ENCODE data around the gene CFAP77. TPM values are rescaled to one million over a fixed set of nuclear protein-coding genes. Genes with fewer than 3 reads are reported as not detected.

The CFAP77 gene
- total and polyA plus RNA-seq, 2 of the 8 experiments (the other 6 are each of a cell fraction or from before 2014, with no cell fraction given): 0.63 to 0.97 TPM

GRCh38 chr9:132443951-132444607, 34.1 kb downstream of the CFAP77 start:
- 82% methylated on average over 10 of the region's 10 CpGs; no CpG with 5 or more reads in 1 of the 2 experiments for WGBS, 2 experiments (ENCODE audit: extremely low coverage in 1 of 2, insufficient coverage in 1 of 2, insufficient read length in 1 of 2, insufficient replicate concordance in 2 of 2, low coverage in 1 of 2, low lambda C conversion rate in 2 of 2, missing lambda C conversion rate in 1 of 2)
- Histone ChIP-seq H3K4me1 (replicated peaks in 1 of 4; ENCODE audit: control insufficient read depth in 3 of 4, insufficient read depth in 4 of 4, low read length in 3 of 4) (peaks cover 4 to 9% (median 5%) of the 10 kb centered on the region in 4 experiments; a peak in 5 of 7 replicates), H3K4me2 (ENCODE audit: insufficient read depth in 1 of 2, low read depth in 2 of 2, low read length in 2 of 2) (no peak overlapping the region), H2BK5ac (ENCODE audit: low read depth, low read length) (no peak overlapping the region), H3K23ac (ENCODE audit: insufficient read length) (no peak overlapping the region), H3K9ac (replicated peaks in 1 of 4; ENCODE audit: extremely low read depth in 1 of 4, low read depth in 3 of 4, low read length in 3 of 4) (no peak overlapping the region), H2BK20ac (ENCODE audit: low read length) (no peak overlapping the region), H4K8ac (ENCODE audit: extremely low read depth, insufficient read depth, low read length) (no peak overlapping the region; the same call in 1 of the 2 replicates), H3K9me3 (ENCODE audit: insufficient read depth in 2 of 2, low read depth in 1 of 2, low read length in 1 of 2) (no peaks in the 10 kb centered on the region), H4K5ac (ENCODE audit: insufficient read length, low read depth, low read length) (no peak overlapping the region), H2BK120ac (replicated peaks; ENCODE audit: low read depth, low read length) (no peak overlapping the region), H2AK5ac (ENCODE audit: low read depth, low read length) (no peak overlapping the region), H3K79me2 (ENCODE audit: control insufficient read depth in 1 of 2, insufficient read depth in 2 of 2, low read length in 2 of 2) (no peaks in the 10 kb centered on the region), H3K4ac (replicated peaks; ENCODE audit: insufficient read length, low read depth, low read length) (no peak overlapping the region), H3K18ac (ENCODE audit: extremely low read depth, low read length) (no peak overlapping the region), H3K14ac (ENCODE audit: insufficient read length) (no peak overlapping the region), H4K91ac (replicated peaks; ENCODE audit: insufficient read length, low read length) (no peak overlapping the region), H2BK12ac (ENCODE audit: low read depth, low read length) (no peak overlapping the region), H4K20me1 (replicated peaks in 1 of 2; ENCODE audit: control insufficient read depth in 1 of 2, insufficient read depth in 2 of 2, low read length in 2 of 2) (no peaks in the 10 kb centered on the region), H2BK15ac (ENCODE audit: low read length) (no peak overlapping the region), H3K23me2 (ENCODE audit: low read depth, low read length) (no peaks in the 10 kb centered on the region), H3K36me3 (ENCODE audit: control insufficient read depth in 2 of 4, insufficient read depth in 4 of 4, low read length in 3 of 4) (no peaks in the 10 kb centered on the region), H3K27me3 (replicated peaks in 1 of 4; ENCODE audit: control insufficient read depth in 3 of 4, extremely low read depth in 1 of 4, insufficient read depth in 3 of 4, low read length in 3 of 4) (peaks cover 0 to 2% (median 0%) of the 10 kb centered on the region in 4 experiments; a peak in 1 of 7 replicates), H3K79me1 (ENCODE audit: low read depth, low read length) (no peaks in the 10 kb centered on the region), H3K4me3 (ENCODE audit: extremely low read depth in 1 of 4, insufficient read depth in 2 of 4, low read depth in 3 of 4, low read length in 4 of 4) (no peak overlapping the region), H3K27ac (ENCODE audit: low read depth, low read length) (no peak overlapping the region), H2AFZ (ENCODE audit: low read length) (no peak overlapping the region), H3K56ac (replicated peaks; ENCODE audit: insufficient read length, low read depth, low read length) (no peak overlapping the region)
- FAIRE-seq (no peak), DNase-seq (ENCODE audit: low read depth in 1 of 2, low spot score in 2 of 2) (no peak)
- TF ChIP-seq POLR2A (IDR thresholded peaks at IDR 0.05; ENCODE audit: control extremely low read depth in 1 of 2, low read depth in 2 of 2, low read length in 2 of 2) (no peak), CBX8 (IDR thresholded peaks at IDR 0.05; ENCODE audit: borderline replicate concordance, low read depth, low read length) (no peak), MAFK (IDR thresholded peaks at IDR 0.05; ENCODE audit: low read depth, low read length) (no peak), JUN (IDR thresholded peaks at IDR 0.05; ENCODE audit: low read depth, low read length) (no peak), E2F6 (IDR thresholded peaks at IDR 0.05) (no peak), ATF2 (IDR thresholded peaks at IDR 0.05; ENCODE audit: low read length) (no peak)
- CTCF ChIA-PET (ENCODE audit: partially characterized antibody): interaction anchor here (0.9 to 5.8 kb wide), 5 partner anchors 8 to 116 kb away, joined by 3 to 39 read pairs (median 3); no protein-coding TSS in a partner anchor
- POLR2A ChIA-PET (ENCODE audit: partially characterized antibody): no interaction called here

Measured in H1 (cell line).